Epithelial cell of proximal tubule (primary cell): Measurements from ENCODE around the gene BBS9. TPM values are rescaled to one million over a fixed set of nuclear protein-coding genes. Genes with fewer than 3 reads are reported as not detected.

ENCODE experiments used
- DNase-seq: peaks from one replicate; pipeline ENCODE4 v3.0.0-alpha.2; 2011; ENCODE audit warnings: low read depth
- H3K4me3 ChIP-seq: 2 replicates; pipeline ENCODE4 v1.5.1; 2011; ENCODE audit warnings: low read depth, mild to moderate bottlenecking, low read length
- CTCF ChIP-seq: conservative IDR thresholded peaks from 2 replicates; pipeline ENCODE4 v1.5.1; 2012; ENCODE audit warnings: low read depth, mild to moderate bottlenecking, low read length
- total RNA-seq: library from RNA; depleted of rRNA; stranded (reverse); fragments of >200 nt; gene quantifications from 2 replicates; pipeline ENCODE4 v1.2.3, GENCODE V29; 2015

The BBS9 gene
- total RNA-seq, 1 donor from 2014 or later = 4.4 TPM

- no peak for TF ChIP-seq CTCF
- H3K4me3 ChIP-seq = no peak overlapping the region
- no peak for DNase-seq
Observed at GRCh38 chr7:33425929-33426678, 296.7 kb downstream of the BBS9 start.

GRCh38 chr7:33428415-33428814 lies 299.1 kb downstream of the BBS9 start:
- H3K4me3 ChIP-seq = no peak overlapping the region
- no peak for DNase-seq
- TF ChIP-seq CTCF = no peak

GRCh38 chr7:33431543-33431942 lies 302.2 kb downstream of the BBS9 start:
- TF ChIP-seq CTCF = no peak
- no peak overlapping the region for H3K4me3 ChIP-seq
- no peak for DNase-seq

- H3K4me3 ChIP-seq = no peak overlapping the region
- TF ChIP-seq CTCF = no peak
- no peak for DNase-seq
Observed at GRCh38 chr7:33432821-33433220, 303.5 kb downstream of the BBS9 start.

- H3K4me3 ChIP-seq = no peak overlapping the region
- DNase-seq = no peak
- TF ChIP-seq CTCF = no peak
Observed at GRCh38 chr7:33433357-33433756, 304.0 kb downstream of the BBS9 start.

- no peak overlapping the region for H3K4me3 ChIP-seq
- TF ChIP-seq CTCF = no peak
- no peak for DNase-seq
Observed at GRCh38 chr7:33444511-33444910, 315.1 kb downstream of the BBS9 start.

GRCh38 chr7:33446551-33446950 lies 317.2 kb downstream of the BBS9 start:
- no peak for DNase-seq
- no peak for TF ChIP-seq CTCF
- no peak overlapping the region for H3K4me3 ChIP-seq
